ENCODE data around the gene TRMO.

Gene TRMO

GRCh38 chr9:97873882-97874281 is 48.4 kb downstream of the TRMO start:
- TF ChIP-seq CTCF (IDR thresholded peaks at IDR 0.05; ENCODE audit: low read depth, low read length, poor library complexity, severe bottlenecking) (no peak), EZH2phosphoT487 (IDR thresholded peaks at IDR 0.05; ENCODE audit: borderline replicate concordance, low read length) (no peak)

GRCh38 chr9:97873425-97873824 is 48.9 kb downstream of the TRMO start:
- Histone ChIP-seq H3K9me2 (replicated peaks; ENCODE audit: control insufficient read depth, low read length) (no peaks in the 10 kb centered on the region), H3K36me3 (ENCODE audit: control insufficient read depth, low read length) (no peaks in the 10 kb centered on the region), H3K4me3 (ENCODE audit: low read length) (no peak overlapping the region), H4K20me1 (ENCODE audit: control insufficient read depth, insufficient read depth, low read depth, low read length) (no peaks in the 10 kb centered on the region), H3K4me1 (ENCODE audit: control insufficient read depth, low read length) (no peaks in the 10 kb centered on the region), H3K79me2 (ENCODE audit: control insufficient read depth, low read length) (no peaks in the 10 kb centered on the region), H3K9me3 (ENCODE audit: control insufficient read depth, insufficient read depth, low read length) (no peaks in the 10 kb centered on the region), H3F3A (ENCODE audit: control insufficient read depth, insufficient read depth) (no peaks in the 10 kb centered on the region), H3K27ac (ENCODE audit: low read depth, low read length) (no peak overlapping the region), H3K4me2 (ENCODE audit: low read length) (no peak overlapping the region), H3K27me3 (ENCODE audit: control insufficient read depth, low read length) (no peaks in the 10 kb centered on the region)
- TF ChIP-seq CTCF (IDR thresholded peaks at IDR 0.05; ENCODE audit: low read depth, low read length, poor library complexity, severe bottlenecking) = no peak
- TF ChIP-seq EZH2phosphoT487 (IDR thresholded peaks at IDR 0.05; ENCODE audit: borderline replicate concordance, low read length) = no peak

More at GRCh38 chr9:97873882-97874281, 48.4 kb downstream of the TRMO start:
- no peak overlapping the region for H3K4me2 ChIP-seq (ENCODE audit: low read length)
- no peaks in the 10 kb centered on the region for H3K27me3 ChIP-seq (ENCODE audit: control insufficient read depth, low read length)
- H3K4me3 ChIP-seq (ENCODE audit: low read length) = no peak overlapping the region
- no peaks in the 10 kb centered on the region for H3F3A ChIP-seq (ENCODE audit: control insufficient read depth, insufficient read depth)
- no peaks in the 10 kb centered on the region for H3K9me2 ChIP-seq (replicated peaks; ENCODE audit: control insufficient read depth, low read length)
- no peaks in the 10 kb centered on the region for H3K4me1 ChIP-seq (ENCODE audit: control insufficient read depth, low read length)
- no peak overlapping the region for H3K27ac ChIP-seq (ENCODE audit: low read depth, low read length)
- no peaks in the 10 kb centered on the region for H4K20me1 ChIP-seq (ENCODE audit: control insufficient read depth, insufficient read depth, low read depth, low read length)
- no peaks in the 10 kb centered on the region for H3K9me3 ChIP-seq (ENCODE audit: control insufficient read depth, insufficient read depth, low read length)
- H3K36me3 ChIP-seq (ENCODE audit: control insufficient read depth, low read length) = no peaks in the 10 kb centered on the region
- no peaks in the 10 kb centered on the region for H3K79me2 ChIP-seq (ENCODE audit: control insufficient read depth, low read length)

GRCh38 chr9:97868859-97869258 is 53.4 kb downstream of the TRMO start:
- TF ChIP-seq CTCF (IDR thresholded peaks at IDR 0.05; ENCODE audit: low read depth, low read length, poor library complexity, severe bottlenecking) (no peak), EZH2phosphoT487 (IDR thresholded peaks at IDR 0.05; ENCODE audit: borderline replicate concordance, low read length) (no peak)
- no peak overlapping the region for H3K4me2 ChIP-seq (ENCODE audit: low read length)
- H3K4me1 ChIP-seq (ENCODE audit: control insufficient read depth, low read length) = peaks cover 35% of the 10 kb centered on the region

More at GRCh38 chr9:97868859-97869258, 53.4 kb downstream of the TRMO start:
- peaks cover 5% of the 10 kb centered on the region for H3F3A ChIP-seq (ENCODE audit: control insufficient read depth, insufficient read depth)
- H3K36me3 ChIP-seq (ENCODE audit: control insufficient read depth, low read length) = no peaks in the 10 kb centered on the region; the same call in 1 of the 2 replicates
- H4K20me1 ChIP-seq (ENCODE audit: control insufficient read depth, insufficient read depth, low read depth, low read length) = no peaks in the 10 kb centered on the region
- no peak overlapping the region for H3K4me3 ChIP-seq (ENCODE audit: low read length)
- H3K9me3 ChIP-seq (ENCODE audit: control insufficient read depth, insufficient read depth, low read length) = peaks cover 19% of the 10 kb centered on the region
- no peak overlapping the region for H3K27ac ChIP-seq (ENCODE audit: low read depth, low read length)
- no peaks in the 10 kb centered on the region for H3K79me2 ChIP-seq (ENCODE audit: control insufficient read depth, low read length)
- H3K9me2 ChIP-seq (replicated peaks; ENCODE audit: control insufficient read depth, low read length) = no peaks in the 10 kb centered on the region
- H3K27me3 ChIP-seq (ENCODE audit: control insufficient read depth, low read length) = no peaks in the 10 kb centered on the region

All from DOHH2 (cell line).